Choroid plexus epithelial cell (primary cell): ENCODE data around the gene JMJD8.
A peak's percentile ranks its signal among the peaks of the same experiment; 100 is the strongest.

Experiments used
- DNase-seq: peaks from one replicate; pipeline ENCODE4 v3.0.0-alpha.2; 2010; ENCODE audit warnings: low read depth
- H3K4me3 ChIP-seq: 2 replicates; pipeline ENCODE4 v1.5.1; 2011; ENCODE audit warnings: low read depth, mild to moderate bottlenecking, control low read depth, low read length, moderate library complexity
- CTCF ChIP-seq: conservative IDR thresholded peaks from 2 replicates; pipeline ENCODE4 v1.5.1; 2011; ENCODE audit warnings: low read depth, mild to moderate bottlenecking, control low read depth, inconsistent platforms, low read length, moderate library complexity

Gene JMJD8

GRCh38 chr16:684071-684794, at the start of gene JMJD8:
JMJD8 (minus strand) TSS chr16:684334; CDS start chr16:684319, 15 bp downstream.
- H3K4me3 ChIP-seq = peak within 1 kb of the TSS; percentile 69
- no peak for TF ChIP-seq CTCF
- peak; percentile 97 for DNase-seq

GRCh38 chr16:733382-734207, 49.5 kb upstream of the JMJD8 start:
- TF ChIP-seq CTCF = peak; percentile 45
- no peak overlapping the region for H3K4me3 ChIP-seq
- no peak for DNase-seq

- TF ChIP-seq CTCF = no peak
- no peak for DNase-seq
- H3K4me3 ChIP-seq = no peak overlapping the region
Observed at GRCh38 chr16:732936-733335, 48.8 kb upstream of the JMJD8 start.

GRCh38 chr16:732332-732731, 48.2 kb upstream of the JMJD8 start:
- DNase-seq = no peak
- TF ChIP-seq CTCF = no peak
- H3K4me3 ChIP-seq = no peak overlapping the region

- no peak for TF ChIP-seq CTCF
- DNase-seq = no peak
- H3K4me3 ChIP-seq = no peak overlapping the region
Observed at GRCh38 chr16:730666-731509, 46.8 kb upstream of the JMJD8 start.

- no peak overlapping the region for H3K4me3 ChIP-seq
- DNase-seq = no peak
- no peak for TF ChIP-seq CTCF
Observed at GRCh38 chr16:729768-730665, 45.9 kb upstream of the JMJD8 start.
